ENCODE measurements around the gene RAB22A. TPM values are rescaled to one million over a fixed set of nuclear protein-coding genes. Genes with fewer than 3 reads are reported as not detected.

The RAB22A gene
- total and polyA plus RNA-seq, 8 donors = 3.1 to 10.1 (median 7.1) TPM

DNA sequence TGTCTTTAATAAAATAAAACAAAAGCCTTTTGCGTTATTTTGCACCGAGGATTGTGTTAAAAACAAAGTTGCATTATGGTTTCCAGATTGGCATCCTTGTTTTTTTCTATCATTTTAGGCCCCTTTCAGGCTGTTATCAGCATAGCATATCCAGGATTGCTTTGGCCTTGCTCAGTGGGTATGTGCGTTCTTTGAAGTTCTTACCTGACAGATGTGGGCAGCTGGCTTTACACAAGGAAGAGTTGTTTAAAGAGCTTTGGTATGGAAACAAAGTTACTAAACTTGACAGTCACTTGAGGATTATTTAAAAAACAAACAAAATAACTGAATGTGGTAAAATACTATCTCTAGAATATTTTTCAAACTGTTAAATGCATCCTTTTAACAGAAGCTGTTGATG lies 86.1 kb downstream of the RAB22A start:
- H3K27ac ChIP-seq = no peak overlapping the region
- no peak overlapping the region for H3K4me3 ChIP-seq
- ATAC-seq = no peak
- no peak for DNase-seq
- no peak for FAIRE-seq
- TF ChIP-seq, protein P1, sequence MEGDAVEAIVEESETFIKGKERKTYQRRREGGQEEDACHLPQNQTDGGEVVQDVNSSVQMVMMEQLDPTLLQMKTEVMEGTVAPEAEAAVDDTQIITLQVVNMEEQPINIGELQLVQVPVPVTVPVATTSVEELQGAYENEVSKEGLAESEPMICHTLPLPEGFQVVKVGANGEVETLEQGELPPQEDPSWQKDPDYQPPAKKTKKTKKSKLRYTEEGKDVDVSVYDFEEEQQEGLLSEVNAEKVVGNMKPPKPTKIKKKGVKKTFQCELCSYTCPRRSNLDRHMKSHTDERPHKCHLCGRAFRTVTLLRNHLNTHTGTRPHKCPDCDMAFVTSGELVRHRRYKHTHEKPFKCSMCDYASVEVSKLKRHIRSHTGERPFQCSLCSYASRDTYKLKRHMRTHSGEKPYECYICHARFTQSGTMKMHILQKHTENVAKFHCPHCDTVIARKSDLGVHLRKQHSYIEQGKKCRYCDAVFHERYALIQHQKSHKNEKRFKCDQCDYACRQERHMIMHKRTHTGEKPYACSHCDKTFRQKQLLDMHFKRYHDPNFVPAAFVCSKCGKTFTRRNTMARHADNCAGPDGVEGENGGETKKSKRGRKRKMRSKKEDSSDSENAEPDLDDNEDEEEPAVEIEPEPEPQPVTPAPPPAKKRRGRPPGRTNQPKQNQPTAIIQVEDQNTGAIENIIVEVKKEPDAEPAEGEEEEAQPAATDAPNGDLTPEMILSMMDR (IDR thresholded peaks at IDR 0.05) = no peak
- no peaks in the 10 kb centered on the region for H3K36me3 ChIP-seq
- intact Hi-C loops (cut with DNase I) = no loop called here
- WGBS, 2 donors = 77 to 80% methylated on average over 3 of the region's 3 CpGs
- H3K4me1 ChIP-seq = peaks cover 0 to 17% (median 4%) of the 10 kb centered on the region in 3 donors
- no peaks in the 10 kb centered on the region for H3K27me3 ChIP-seq
- H3K9me3 ChIP-seq = no peaks in the 10 kb centered on the region

DNA sequence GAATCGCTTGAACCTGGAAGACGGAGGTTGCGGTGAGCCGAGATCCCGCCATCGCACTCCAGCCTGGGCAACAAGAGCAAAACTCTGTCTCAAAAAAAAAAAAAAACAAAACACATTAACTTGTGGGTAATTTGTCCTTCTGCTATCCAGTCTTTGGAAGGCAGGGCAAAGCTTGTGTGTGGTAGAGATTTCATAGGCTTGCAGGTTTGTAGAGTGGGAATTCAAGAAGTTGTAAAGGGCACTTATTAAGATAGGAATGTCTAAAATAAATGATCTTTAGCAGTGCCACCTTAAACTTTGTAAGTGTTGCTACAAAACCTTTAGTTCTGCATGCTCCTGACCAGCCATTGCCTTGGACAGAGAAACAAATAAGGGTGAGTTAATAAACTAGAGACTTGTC lies 87.9 kb downstream of the RAB22A start:
- no peak for FAIRE-seq
- no peaks in the 10 kb centered on the region for H3K27me3 ChIP-seq
- ATAC-seq = no peak
- intact Hi-C loops (cut with DNase I) = no loop called here
- no peak for DNase-seq
- H3K36me3 ChIP-seq = no peaks in the 10 kb centered on the region
- WGBS, 2 donors = 97 to 100% methylated on average over 6 of the region's 6 CpGs
- TF ChIP-seq, protein P1 (IDR thresholded peaks at IDR 0.05) = no peak
- no peaks in the 10 kb centered on the region for H3K9me3 ChIP-seq
- no peak overlapping the region for H3K27ac ChIP-seq
- no peak overlapping the region for H3K4me3 ChIP-seq
- peaks cover 0 to 8% (median 0%) of the 10 kb centered on the region in 3 donors for H3K4me1 ChIP-seq

DNA sequence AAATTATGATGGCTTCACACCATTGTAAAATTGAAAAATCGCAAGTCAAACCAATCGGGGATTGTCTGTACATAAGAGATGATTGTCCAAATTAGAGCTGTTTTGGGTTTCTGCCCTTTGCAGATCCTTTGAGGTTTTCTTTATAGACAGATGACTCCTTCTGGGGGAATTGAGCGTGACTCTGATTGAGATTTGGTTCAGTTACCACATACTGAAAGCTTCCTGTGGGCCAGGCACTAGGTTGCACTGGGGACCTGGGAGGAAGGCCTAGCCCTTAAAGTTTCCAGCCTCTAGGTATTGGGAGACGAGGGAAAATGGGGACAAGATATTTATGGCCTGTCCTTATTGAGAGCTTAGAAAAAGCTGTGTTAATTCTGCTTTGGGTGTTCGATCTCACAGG lies 88.7 kb downstream of the RAB22A start:
- TF ChIP-seq, protein P1 (IDR thresholded peaks at IDR 0.05) = no peak
- intact Hi-C loops (cut with DNase I) = no loop called here
- no peak for DNase-seq
- Histone ChIP-seq H3K4me1 (peaks cover 0 to 8% (median 0%) of the 10 kb centered on the region in 3 donors), H3K36me3 (no peaks in the 10 kb centered on the region), H3K27me3 (no peaks in the 10 kb centered on the region), H3K27ac (no peak overlapping the region), H3K4me3 (no peak overlapping the region), H3K9me3 (no peaks in the 10 kb centered on the region)
- no peak for ATAC-seq
- FAIRE-seq = no peak
- 85 to 86% methylated on average over 5 of the region's 5 CpGs for WGBS, 2 donors

DNA sequence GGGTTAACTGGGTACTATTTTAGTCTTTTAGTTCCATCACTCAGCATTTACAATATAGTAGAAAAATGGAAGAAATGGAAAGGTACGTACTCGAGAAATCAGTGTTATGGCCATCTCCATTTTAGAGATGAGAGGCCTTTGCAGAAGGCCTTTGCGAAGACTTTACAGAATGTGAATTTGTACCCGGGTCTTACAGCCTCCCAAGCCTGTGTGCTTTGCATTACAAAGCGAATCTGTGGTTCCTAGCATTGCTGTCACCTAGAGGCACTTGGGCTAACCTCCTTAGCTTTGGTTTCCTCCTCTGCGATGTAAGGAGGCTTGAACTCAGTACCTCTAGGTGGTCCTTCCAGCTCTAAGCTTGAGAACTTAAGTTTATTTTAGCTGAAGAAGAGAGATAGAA lies 90.4 kb downstream of the RAB22A start:
- ATAC-seq (no peak), FAIRE-seq (no peak), DNase-seq (no peak)
- Histone ChIP-seq H3K27ac (no peak overlapping the region), H3K27me3 (no peaks in the 10 kb centered on the region), H3K36me3 (no peaks in the 10 kb centered on the region), H3K4me3 (no peak overlapping the region), H3K9me3 (no peaks in the 10 kb centered on the region), H3K4me1 (peaks cover 0 to 5% (median 0%) of the 10 kb centered on the region in 3 donors)
- intact Hi-C loops (cut with DNase I) = no loop called here
- TF ChIP-seq, protein P1 (IDR thresholded peaks at IDR 0.05) = no peak
- 92 to 95% methylated on average over 6 of the region's 6 CpGs for WGBS, 2 donors

DNA sequence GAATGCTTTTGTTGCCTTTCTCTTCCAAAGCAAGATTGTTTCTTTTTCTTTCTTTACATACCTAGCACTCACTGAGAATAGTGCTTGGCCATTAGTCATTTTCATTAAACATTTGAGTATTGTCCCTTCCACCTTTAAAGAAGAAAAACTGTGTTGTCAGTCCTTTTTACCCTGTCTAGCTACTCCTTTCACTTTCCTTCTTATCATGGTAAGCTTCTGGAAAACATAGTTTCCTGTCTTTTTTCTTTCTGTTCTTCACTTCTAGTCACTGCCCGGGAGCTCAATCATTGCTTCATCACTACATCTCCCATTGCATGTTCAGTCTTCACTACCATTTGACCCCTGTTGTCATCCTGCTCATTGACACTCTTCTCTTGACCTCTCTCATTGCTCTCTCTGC lies 91.6 kb downstream of the RAB22A start:
- no peak for DNase-seq
- Histone ChIP-seq H3K27me3 (no peaks in the 10 kb centered on the region), H3K27ac (no peak overlapping the region), H3K4me1 (peaks cover 2 to 6% (median 4%) of the 10 kb centered on the region in 3 donors), H3K9me3 (no peaks in the 10 kb centered on the region), H3K4me3 (no peak overlapping the region), H3K36me3 (no peaks in the 10 kb centered on the region)
- ATAC-seq = no peak
- no peak for FAIRE-seq
- intact Hi-C loops (cut with DNase I) = no loop called here
- TF ChIP-seq, protein P1 (IDR thresholded peaks at IDR 0.05) = no peak
- 89 to 94% methylated on average over 1 of the region's 1 CpG for WGBS, 2 donors

All from pancreas (tissue), 10 donors.